Mesothelial cell of epicardium (in vitro differentiated cells): ENCODE data around the gene PIEZO2. TPM values are rescaled to one million over a fixed set of nuclear protein-coding genes. Genes with fewer than 3 reads are reported as not detected.

Experiments used
- DNase-seq, 2 experiments: peaks; one replicate each; pipeline ENCODE4 v3.0.0; 2021; ENCODE audit warnings: low spot score in 2 of 2; ENCODE audit not compliant: unreplicated experiment in 2 of 2
- H3K27ac Mint-ChIP-seq: 2 replicates; pipeline ENCODE4 v1.8.0; 2021; ENCODE audit warnings: mixed read lengths
- H3K27me3 Mint-ChIP-seq: 2 replicates; pipeline ENCODE4 v1.8.0; 2021; ENCODE audit warnings: low read depth, mixed read lengths
- H3K36me3 Mint-ChIP-seq: 2 replicates; pipeline ENCODE4 v1.8.0; 2021; ENCODE audit warnings: mixed read lengths
- H3K4me1 Mint-ChIP-seq: 2 replicates; pipeline ENCODE4 v1.8.0; 2021; ENCODE audit warnings: mixed read lengths
- H3K4me3 Mint-ChIP-seq: 2 replicates; pipeline ENCODE4 v1.8.0; 2021; ENCODE audit warnings: mild to moderate bottlenecking, moderate library complexity, mixed read lengths
- H3K9me3 Mint-ChIP-seq: 2 replicates; pipeline ENCODE4 v1.8.0; 2021; ENCODE audit warnings: mixed read lengths
- total RNA-seq: library from RNA; stranded (reverse); gene quantifications from 3 replicates; pipeline ENCODE4 v1.2.1, GENCODE V29; 2021
- TF ChIP-seq, protein P1 (sequence below): fragments of 200-600 bp; sonication (generic); IDR thresholded peaks from one replicate; pipeline ENCODE4 v1.5.0; 2021; ENCODE audit warnings: antibody characterized with exemption; ENCODE audit not compliant: unreplicated experiment

The PIEZO2 gene
- total RNA-seq, 1 donor from 2014 or later: 36.7 TPM

DNA sequence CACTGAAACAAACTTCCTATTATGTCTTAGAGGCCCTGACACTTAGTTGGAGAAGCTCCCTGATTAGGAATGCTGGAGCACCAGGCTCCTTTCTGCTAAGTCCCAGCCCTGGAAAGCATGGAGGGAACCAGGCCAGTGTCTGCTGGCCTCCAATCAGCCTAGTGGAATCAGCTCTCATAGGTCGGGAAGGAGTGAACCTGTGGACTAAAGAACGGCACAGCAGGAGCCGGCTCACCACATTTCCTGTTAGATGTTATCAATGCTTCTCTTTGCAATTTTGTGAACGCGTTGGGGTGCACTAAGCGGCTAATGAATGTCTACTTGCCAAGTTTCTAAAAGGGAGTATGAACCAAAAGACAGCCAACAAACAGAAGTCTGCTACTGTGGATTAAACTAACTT, 326.9 kb downstream of the PIEZO2 start:
- Mint-ChIP-seq H3K9me3 (peaks cover 34% of the 10 kb centered on the region), H3K4me3 (no peak overlapping the region), H3K4me1 (peaks cover 4% of the 10 kb centered on the region), H3K27me3 (no peaks in the 10 kb centered on the region), H3K36me3 (peaks cover 15% of the 10 kb centered on the region), H3K27ac (no peak overlapping the region)
- TF ChIP-seq, protein P1, sequence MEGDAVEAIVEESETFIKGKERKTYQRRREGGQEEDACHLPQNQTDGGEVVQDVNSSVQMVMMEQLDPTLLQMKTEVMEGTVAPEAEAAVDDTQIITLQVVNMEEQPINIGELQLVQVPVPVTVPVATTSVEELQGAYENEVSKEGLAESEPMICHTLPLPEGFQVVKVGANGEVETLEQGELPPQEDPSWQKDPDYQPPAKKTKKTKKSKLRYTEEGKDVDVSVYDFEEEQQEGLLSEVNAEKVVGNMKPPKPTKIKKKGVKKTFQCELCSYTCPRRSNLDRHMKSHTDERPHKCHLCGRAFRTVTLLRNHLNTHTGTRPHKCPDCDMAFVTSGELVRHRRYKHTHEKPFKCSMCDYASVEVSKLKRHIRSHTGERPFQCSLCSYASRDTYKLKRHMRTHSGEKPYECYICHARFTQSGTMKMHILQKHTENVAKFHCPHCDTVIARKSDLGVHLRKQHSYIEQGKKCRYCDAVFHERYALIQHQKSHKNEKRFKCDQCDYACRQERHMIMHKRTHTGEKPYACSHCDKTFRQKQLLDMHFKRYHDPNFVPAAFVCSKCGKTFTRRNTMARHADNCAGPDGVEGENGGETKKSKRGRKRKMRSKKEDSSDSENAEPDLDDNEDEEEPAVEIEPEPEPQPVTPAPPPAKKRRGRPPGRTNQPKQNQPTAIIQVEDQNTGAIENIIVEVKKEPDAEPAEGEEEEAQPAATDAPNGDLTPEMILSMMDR: no peak
- DNase-seq: no peak

DNA sequence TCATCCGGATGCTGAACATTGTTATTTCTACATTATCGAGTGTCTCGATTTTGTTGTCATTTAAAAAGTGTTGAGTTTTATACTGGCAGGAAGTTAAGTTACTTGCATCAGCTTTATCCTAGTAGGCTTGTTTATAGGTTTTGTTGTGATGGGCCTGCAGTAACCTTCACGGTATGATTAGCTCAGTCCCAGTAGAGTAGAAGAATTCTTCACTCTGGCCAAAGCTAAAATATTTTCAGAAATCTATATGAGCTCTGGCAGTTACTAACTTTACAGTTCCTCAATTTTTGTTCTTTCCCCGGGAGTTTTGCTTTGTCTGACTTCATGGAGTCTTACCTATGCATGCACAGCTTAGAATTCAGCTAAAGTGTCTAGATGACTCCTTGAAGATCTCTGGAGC, 328.7 kb downstream of the PIEZO2 start:
- peaks cover 25% of the 10 kb centered on the region for H3K9me3 Mint-ChIP-seq
- no peak overlapping the region for H3K27ac Mint-ChIP-seq
- TF ChIP-seq, protein P1: no peak

DNA sequence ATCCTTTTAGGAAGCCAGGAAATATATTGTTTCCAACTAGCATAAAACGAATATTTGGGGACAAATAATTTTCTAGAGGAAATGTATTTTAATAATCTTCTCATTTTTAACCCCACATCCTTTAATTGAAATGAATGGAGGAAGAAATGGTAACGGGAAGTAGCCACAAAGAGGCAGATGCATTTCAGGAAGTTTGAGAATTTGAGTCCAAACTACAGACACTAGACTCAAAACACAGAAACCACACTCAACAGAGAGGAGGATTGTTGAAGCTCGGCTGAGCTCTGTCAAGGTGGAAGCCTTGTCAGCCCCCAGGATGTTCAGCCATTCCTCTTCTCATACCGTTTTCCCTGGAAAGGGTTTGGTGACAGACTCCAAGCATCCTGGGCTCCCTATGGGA, 335.0 kb downstream of the PIEZO2 start:
- Mint-ChIP-seq H3K4me3 (no peak overlapping the region), H3K36me3 (no peaks in the 10 kb centered on the region), H3K27me3 (no peaks in the 10 kb centered on the region), H3K9me3 (no peaks in the 10 kb centered on the region), H3K4me1 (peaks cover 4% of the 10 kb centered on the region), H3K27ac (no peak overlapping the region)
- DNase-seq: no peak
- TF ChIP-seq, protein P1: no peak

More for the DNA sequence above, 328.7 kb downstream of the PIEZO2 start:
- Mint-ChIP-seq H3K27me3 (no peaks in the 10 kb centered on the region), H3K4me3 (no peak overlapping the region), H3K36me3 (peaks cover 12% of the 10 kb centered on the region), H3K4me1 (peaks cover 9% of the 10 kb centered on the region)
- no peak for DNase-seq

DNA sequence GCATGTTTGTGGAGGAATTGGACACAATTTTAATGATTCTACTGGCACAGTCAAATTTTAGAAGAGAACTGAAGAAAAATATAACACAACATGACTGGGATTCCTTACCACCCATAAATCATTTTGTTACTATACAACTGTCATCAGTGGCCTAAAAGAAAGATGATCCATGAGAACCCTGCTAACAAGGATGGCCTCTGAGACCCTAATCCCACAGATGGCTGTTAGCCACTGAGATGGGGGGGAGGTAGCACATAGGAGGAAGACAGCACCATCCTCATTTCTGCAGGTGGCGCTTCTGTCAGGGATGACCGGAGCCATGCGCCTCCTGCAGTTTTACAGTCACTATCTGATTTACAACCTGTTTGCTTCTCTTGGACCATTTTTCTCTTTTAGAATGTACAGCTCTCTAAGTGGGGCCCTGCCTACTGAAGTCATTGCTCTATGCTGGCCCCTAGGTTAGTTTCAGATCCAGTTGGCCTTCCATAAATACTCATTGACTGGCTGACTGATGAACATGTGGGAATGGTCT, 343.7 kb downstream of the PIEZO2 start:
- no peak for DNase-seq
- Mint-ChIP-seq H3K27ac (peak overlapping the region; percentile 47), H3K36me3 (peaks cover 2% of the 10 kb centered on the region), H3K9me3 (no peaks in the 10 kb centered on the region), H3K27me3 (no peaks in the 10 kb centered on the region), H3K4me3 (no peak overlapping the region), H3K4me1 (peaks cover 17% of the 10 kb centered on the region)
- TF ChIP-seq, protein P1: no peak

DNA sequence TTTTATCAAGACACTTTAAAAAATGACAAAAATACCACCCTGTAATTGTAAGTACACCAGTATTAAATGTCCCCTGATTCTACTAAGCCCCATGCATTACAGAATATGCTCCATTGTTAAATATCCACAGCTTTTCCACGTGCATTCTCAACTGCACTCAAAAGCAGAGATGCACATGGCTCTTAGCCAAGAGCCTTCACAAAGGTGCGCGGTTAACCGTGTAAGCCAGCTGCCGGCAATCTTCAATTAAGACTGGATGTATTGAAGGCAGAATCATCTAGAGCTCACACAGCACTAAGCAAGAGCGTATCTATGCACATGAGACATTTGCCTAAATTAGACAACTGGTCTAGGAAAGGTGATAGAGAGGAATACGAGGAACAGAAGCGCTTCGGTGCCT, 345.2 kb downstream of the PIEZO2 start:
- Mint-ChIP-seq H3K9me3 (no peaks in the 10 kb centered on the region), H3K27ac (no peak overlapping the region), H3K36me3 (peaks cover 6% of the 10 kb centered on the region), H3K4me1 (peaks cover 22% of the 10 kb centered on the region), H3K4me3 (no peak overlapping the region), H3K27me3 (no peaks in the 10 kb centered on the region)
- TF ChIP-seq, protein P1: no peak
- DNase-seq: no peak
